Measurements from ENCODE around the gene ATOX1.
"Not testable (repeated sequence)": the region's sequence is repeated elsewhere in the genome, so short reads cannot be mapped to it uniquely, and the experiment has no call there.

ATOX1 gene

GRCh38 chr5:151733358-151734063, 24.9 kb downstream of the ATOX1 start:
- DNase-seq (ENCODE audit: low read depth in 2 of 2), result no peak

- DNase-seq (ENCODE audit: low read depth in 2 of 2), result no peak
Measured at GRCh38 chr5:151730381-151730780, 28.1 kb downstream of the ATOX1 start.

- not testable (repeated sequence) for DNase-seq (ENCODE audit: low read depth in 2 of 2)
Measured at GRCh38 chr5:151729597-151729996, 28.8 kb downstream of the ATOX1 start.

DNA sequence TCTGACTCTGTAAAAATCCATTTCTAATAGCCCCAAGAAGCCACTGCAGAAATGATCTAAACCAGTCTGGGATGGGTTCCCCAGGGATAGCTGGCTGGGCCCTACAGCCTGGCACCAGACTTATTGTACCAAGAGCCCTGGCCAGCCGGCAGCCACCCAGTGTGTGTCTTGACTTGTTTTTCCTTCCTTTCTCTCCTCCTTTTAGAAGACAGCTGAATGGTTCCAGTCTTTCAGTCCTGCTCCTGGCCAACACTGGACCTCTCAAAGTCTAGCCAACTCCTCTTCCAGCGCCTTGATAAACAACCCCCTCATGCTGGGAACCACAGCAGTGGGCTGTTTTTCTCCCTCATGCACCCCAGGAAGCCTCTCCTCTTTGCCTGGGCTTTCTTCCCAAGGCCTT, 34.1 kb downstream of the ATOX1 start:
- DNase-seq (ENCODE audit: low read depth in 2 of 2), result no peak

GRCh38 chr5:151722546-151722945, 35.9 kb downstream of the ATOX1 start:
- no peak for DNase-seq (ENCODE audit: low read depth in 2 of 2)

DNA sequence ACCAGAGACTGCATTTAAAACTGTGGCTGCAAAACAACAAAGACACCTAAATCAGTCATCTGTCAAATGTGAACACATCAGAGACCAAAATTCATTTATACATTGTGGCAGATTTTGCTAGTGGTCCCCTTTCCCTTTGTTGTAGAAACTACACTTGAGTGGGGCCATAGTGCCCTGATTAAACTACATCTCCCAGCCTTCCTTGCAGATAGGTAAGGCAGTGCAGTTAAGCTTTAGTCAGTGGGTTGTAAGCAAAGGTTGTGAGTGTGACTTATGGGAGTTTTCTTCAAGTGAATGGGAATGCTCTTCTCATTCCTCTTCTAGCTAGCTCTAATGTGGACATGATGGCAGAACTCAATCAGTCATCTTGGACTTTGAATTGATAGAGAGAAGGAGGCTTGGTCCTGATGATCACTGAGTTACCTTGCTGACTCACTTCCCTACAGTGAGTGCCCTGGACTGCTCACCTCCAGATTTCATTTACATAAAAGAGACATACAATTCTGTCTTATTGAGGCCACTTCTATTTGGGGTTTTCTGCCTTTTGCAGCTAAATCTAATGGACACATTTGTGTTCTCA, 36.5 kb downstream of the ATOX1 start:
- no peak for DNase-seq (ENCODE audit: low read depth in 2 of 2)

DNA sequence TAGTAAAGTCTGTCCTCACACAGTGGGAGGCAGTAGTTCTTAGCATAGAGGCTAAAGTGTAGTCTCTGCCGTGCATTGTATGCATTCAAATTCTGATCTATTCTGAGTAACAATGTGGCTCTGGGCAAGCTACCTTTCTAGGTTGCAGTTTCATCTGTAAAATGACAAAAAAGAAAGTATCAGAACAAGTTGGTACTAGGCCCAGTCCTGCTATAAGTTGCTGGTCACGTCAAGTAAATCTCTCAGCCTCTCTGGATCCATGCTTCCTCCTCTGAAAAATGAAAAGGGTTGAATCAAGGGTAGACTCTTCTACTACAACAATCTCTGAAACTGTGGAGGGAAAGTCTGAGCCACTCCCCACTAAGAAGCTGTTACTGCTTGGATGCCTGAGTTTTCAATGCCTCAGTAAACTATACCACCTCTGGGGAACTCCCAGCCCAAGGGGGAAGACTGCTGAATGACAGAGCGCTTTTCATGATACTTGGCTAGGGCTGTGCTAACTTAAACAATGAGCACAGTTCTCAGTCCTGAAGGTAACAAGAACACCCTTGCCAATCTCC, 37.3 kb downstream of the ATOX1 start:
- no peak for DNase-seq (ENCODE audit: low read depth in 2 of 2)

GRCh38 chr5:151720215-151720614, 38.2 kb downstream of the ATOX1 start:
- no peak for DNase-seq (ENCODE audit: low read depth in 2 of 2)

DNA sequence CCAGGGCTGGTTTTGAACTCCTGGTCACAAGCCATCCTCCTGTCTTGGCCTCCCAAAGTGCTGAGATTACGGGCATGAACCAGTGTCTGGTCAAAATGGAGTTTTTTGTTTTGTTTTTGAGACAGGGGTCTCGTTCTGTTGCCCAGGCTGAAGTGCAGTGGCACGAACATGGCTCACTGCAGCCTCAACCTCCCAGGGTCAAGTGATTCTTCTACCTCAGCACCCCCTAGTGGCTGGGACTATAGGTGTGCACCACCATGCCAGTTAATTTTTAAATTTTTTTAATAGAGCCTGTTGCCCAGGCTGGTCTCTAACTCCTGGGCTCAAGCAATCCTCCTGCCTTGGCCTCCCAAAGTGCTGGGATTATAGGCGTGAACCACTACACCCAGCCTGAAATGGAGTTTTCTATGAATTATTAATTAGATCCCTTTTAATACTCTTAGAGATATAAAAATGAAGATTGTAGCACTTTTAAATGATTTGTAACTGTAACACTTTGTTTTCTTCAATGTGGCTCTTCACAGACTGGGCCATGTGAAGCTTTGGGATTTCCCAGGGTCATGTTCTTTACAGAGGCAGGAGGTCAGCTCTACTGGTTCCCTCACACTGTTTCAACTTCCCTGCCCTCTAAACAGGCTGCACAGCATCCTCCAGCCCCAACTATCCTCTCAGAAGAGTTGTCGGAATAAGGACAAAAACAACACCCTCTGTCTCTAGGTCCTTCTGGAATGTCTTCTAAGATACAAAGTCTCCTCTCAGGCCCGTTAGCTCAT, 39.0 kb downstream of the ATOX1 start:
- no peak for DNase-seq (ENCODE audit: low read depth in 2 of 2)

GRCh38 chr5:151718646-151719045, 39.8 kb downstream of the ATOX1 start:
- no peak for DNase-seq (ENCODE audit: low read depth in 2 of 2)

DNA sequence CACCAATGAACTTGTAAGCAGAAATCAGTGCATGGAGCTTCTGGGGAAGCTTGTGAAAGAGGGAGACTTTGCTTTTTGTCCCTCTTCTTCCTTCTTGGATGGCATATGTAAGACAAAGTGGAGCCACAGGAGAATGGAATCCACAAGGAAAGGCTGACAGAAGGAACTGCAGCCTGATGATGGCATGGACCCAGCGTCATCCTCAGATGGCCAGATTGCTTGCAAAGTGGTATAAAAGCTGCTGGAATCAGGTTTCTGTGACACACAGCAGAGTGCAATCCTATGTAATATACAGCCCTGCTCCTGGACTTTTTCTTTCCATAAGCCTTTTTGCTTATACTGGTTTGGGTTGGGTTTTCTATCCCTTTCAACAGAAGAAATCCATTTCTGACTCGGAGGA, 40.3 kb downstream of the ATOX1 start:
- DNase-seq (ENCODE audit: low read depth in 2 of 2), result no peak

DNA sequence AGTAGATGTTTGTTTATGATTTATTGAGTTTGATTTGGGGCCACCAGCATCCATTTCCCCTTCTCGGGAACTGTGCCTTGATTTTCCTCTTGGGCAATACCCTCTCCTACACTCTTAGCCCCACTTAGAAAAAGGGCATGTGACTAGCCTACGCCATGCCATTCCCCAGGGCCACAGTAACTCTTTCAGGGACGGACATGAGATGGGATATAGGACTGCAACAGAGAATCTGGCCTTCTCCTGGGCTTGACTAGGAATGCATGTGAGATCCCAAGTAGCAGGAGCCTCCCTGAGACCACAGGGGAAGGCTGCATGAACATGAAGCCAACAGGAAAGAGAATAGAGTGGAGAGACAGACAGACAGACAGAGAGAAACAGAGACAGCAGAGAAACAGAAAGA, 41.0 kb downstream of the ATOX1 start:
- DNase-seq (ENCODE audit: low read depth in 2 of 2), result no peak

DNA sequence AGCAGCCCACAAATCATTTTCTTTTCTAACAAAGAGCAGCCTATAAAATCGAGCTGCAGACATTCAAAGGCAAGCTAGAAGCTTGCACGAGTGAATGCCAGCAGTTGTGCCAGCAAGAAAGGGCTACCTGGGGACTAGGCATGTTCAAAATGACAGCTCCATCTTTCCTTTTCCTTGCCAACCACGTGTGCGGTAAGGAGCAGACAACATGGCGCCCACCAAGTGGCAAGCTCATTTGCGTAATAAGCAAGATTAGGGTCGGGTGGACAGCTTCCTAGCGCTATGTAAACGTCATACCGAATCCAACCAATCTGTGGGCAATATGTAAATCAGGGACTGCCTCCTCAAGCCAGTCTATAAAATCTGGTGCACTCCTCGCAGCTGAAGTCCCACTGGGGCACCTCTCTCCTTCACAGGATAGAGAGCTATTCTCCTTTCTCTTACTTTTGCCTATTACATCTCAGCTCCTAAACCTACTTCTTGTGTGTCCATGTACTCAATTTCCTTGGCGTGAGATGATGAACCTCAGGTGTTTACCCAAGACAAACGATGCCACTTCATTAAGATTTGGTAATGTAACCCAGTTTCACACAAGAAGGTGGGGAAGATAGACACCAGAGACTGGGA, 49.2 kb downstream of the ATOX1 start:
- no peak for DNase-seq (ENCODE audit: low read depth in 2 of 2)

- DNase-seq (ENCODE audit: low read depth in 2 of 2), result no peak
Measured at GRCh38 chr5:151708126-151708525, 50.3 kb downstream of the ATOX1 start.

GRCh38 chr5:151707567-151707966, 50.9 kb downstream of the ATOX1 start:
- no peak for DNase-seq (ENCODE audit: low read depth in 2 of 2)

GRCh38 chr5:151706906-151707305, 51.5 kb downstream of the ATOX1 start:
- no peak for DNase-seq (ENCODE audit: low read depth in 2 of 2)

GRCh38 chr5:151703780-151704179, 54.7 kb downstream of the ATOX1 start:
- DNase-seq (ENCODE audit: low read depth in 2 of 2), result no peak

- DNase-seq (ENCODE audit: low read depth in 2 of 2), result no peak
Measured at GRCh38 chr5:151703227-151703626, 55.2 kb downstream of the ATOX1 start.

GRCh38 chr5:151700820-151701219, 57.6 kb downstream of the ATOX1 start:
- DNase-seq (ENCODE audit: low read depth in 2 of 2), result no peak

DNA sequence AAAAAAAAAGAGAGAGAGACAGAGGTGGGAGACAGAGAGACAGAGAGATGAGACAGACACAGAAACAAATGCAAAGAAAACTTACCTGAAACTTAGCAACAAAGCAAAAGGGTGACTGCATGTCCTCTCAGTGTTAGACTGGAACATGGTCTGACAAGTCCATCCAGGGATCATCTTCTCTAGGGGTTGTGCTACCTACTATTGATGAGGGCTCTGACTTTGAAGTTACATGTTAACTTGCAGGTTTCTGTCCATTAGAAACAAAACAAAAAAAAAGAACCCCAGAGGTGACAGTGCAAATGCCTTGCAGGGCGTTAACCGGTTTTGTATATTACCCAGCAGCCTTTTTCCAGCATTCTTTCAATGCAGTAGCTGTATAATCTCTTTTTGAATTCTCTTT, 58.1 kb downstream of the ATOX1 start:
- DNase-seq (ENCODE audit: low read depth in 2 of 2), result no peak

DNA sequence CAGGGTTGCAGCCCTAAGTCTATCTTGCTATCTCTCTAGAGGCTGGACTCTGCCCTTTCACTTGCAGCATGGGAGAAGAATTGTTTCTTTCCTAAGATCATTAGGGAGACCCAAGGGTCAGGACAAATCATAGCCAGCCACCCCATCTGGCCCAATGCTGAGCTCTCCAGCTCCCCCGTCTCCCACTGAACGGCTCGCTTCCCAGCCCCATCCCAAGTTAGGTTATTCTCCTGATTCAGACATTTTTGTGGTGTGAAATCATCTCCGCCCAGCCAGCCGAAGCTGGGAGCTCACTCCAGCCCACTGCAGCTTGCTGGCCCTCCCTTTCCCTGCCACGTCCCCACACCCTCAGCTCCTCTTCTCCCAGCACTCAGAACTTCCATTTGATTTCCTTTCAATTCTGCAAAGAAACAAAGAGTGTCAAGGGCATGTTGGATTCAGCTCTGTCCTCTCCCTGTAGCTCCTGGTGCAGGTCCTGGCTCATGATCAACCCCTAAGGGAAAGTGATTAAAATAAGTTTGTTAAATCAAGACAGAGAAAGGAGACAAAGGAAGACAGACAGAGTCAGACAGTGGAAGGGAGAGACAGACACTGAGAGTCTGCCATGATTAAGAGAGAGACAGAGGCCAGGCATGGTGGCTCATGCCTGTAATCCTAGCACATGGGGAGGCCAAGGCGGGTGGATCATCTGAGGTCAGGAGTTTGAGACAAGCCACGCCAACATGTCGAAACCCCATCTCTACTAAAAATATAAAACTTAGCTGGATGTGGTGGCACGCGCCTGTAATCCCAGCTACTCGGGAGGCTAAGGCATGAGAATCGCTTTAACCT, 59.1 kb downstream of the ATOX1 start:
- DNase-seq (ENCODE audit: low read depth in 2 of 2), result no peak

Measured in stimulated activated CD8-positive, alpha-beta memory T cell treated with anti-CD3 and anti-CD28 coated beads, Interleukin-2, amount 100 ng/mL, for 48 hours (primary cell).